Breast epithelium (tissue), 3 donors: ENCODE data around the gene OR2J1.

ENCODE experiments used
- POLR2A ChIP-seq: fragments of 450-650 bp; IDR thresholded peaks from one replicate; pipeline ENCODE4 v1.6.1; 2016; ENCODE audit warnings: antibody characterized with exemption, mild to moderate bottlenecking, moderate library complexity
- POLR2AphosphoS5 ChIP-seq, 3 donors: sonication (generic); formaldehyde crosslinking; IDR thresholded peaks; one replicate each; pipeline ENCODE4 v1.6.1; 2017; ENCODE audit warnings: antibody characterized with exemption in 3 of 3
- TF ChIP-seq, protein P1 (sequence below), 3 donors: fragments of 450-650 bp; IDR thresholded peaks; one replicate each; pipeline ENCODE4 v1.5.1; 2016 to 2017; ENCODE audit warnings: antibody characterized with exemption in 3 of 3, mild to moderate bottlenecking in 3 of 3, moderate library complexity in 3 of 3

- TF ChIP-seq, protein P1, sequence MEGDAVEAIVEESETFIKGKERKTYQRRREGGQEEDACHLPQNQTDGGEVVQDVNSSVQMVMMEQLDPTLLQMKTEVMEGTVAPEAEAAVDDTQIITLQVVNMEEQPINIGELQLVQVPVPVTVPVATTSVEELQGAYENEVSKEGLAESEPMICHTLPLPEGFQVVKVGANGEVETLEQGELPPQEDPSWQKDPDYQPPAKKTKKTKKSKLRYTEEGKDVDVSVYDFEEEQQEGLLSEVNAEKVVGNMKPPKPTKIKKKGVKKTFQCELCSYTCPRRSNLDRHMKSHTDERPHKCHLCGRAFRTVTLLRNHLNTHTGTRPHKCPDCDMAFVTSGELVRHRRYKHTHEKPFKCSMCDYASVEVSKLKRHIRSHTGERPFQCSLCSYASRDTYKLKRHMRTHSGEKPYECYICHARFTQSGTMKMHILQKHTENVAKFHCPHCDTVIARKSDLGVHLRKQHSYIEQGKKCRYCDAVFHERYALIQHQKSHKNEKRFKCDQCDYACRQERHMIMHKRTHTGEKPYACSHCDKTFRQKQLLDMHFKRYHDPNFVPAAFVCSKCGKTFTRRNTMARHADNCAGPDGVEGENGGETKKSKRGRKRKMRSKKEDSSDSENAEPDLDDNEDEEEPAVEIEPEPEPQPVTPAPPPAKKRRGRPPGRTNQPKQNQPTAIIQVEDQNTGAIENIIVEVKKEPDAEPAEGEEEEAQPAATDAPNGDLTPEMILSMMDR (IDR thresholded peaks at IDR 0.05): no peak
- TF ChIP-seq POLR2A: no peak
- TF ChIP-seq POLR2AphosphoS5 (IDR thresholded peaks at IDR 0.05): no peak
Measured at GRCh38 chr6:29112135-29112534, 12.8 kb downstream of the OR2J1 start.
